GM04503 (cell line): ENCODE data around the gene ESYT3.

Experiments used
- DNase-seq: peaks from one replicate; pipeline ENCODE4 v3.0.0-alpha.2; 2012; ENCODE audit warnings: low read depth

ESYT3 gene, protein sequence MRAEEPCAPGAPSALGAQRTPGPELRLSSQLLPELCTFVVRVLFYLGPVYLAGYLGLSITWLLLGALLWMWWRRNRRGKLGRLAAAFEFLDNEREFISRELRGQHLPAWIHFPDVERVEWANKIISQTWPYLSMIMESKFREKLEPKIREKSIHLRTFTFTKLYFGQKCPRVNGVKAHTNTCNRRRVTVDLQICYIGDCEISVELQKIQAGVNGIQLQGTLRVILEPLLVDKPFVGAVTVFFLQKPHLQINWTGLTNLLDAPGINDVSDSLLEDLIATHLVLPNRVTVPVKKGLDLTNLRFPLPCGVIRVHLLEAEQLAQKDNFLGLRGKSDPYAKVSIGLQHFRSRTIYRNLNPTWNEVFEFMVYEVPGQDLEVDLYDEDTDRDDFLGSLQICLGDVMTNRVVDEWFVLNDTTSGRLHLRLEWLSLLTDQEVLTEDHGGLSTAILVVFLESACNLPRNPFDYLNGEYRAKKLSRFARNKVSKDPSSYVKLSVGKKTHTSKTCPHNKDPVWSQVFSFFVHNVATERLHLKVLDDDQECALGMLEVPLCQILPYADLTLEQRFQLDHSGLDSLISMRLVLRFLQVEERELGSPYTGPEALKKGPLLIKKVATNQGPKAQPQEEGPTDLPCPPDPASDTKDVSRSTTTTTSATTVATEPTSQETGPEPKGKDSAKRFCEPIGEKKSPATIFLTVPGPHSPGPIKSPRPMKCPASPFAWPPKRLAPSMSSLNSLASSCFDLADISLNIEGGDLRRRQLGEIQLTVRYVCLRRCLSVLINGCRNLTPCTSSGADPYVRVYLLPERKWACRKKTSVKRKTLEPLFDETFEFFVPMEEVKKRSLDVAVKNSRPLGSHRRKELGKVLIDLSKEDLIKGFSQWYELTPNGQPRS

DNA sequence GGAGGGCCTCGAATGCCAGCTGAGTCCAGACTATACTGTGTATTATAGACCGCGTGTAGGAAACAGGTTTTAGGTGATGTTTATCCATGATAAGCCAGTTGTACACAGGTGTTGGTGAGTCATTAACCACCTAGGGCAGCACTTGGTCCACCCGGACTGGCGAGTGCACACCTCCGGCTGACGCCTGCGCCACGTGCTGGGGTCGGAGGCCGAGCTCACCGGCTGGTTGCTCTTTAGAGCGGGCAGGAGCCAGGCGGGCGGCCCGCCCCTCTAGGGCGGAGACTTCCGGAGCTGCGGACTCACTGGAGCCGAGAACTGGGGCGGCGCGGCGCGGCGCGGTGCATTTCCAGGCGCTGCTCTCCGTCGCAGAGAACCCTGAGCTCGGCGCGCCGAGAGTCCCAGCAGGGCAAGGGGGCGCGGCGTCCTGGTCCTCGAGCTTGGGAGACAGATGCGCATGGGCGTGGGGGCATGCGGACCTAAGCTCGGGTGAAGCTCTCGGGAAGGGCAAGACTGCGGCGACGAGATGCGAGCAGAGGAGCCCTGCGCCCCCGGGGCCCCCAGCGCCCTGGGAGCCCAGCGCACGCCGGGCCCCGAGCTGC lies at the start of gene ESYT3:
Gene ESYT3 (plus strand): TSS at position 341 of the 599 bp plus-strand sequence. CDS start 183 bp downstream, at position 524.
- DNase-seq = no peak

DNA sequence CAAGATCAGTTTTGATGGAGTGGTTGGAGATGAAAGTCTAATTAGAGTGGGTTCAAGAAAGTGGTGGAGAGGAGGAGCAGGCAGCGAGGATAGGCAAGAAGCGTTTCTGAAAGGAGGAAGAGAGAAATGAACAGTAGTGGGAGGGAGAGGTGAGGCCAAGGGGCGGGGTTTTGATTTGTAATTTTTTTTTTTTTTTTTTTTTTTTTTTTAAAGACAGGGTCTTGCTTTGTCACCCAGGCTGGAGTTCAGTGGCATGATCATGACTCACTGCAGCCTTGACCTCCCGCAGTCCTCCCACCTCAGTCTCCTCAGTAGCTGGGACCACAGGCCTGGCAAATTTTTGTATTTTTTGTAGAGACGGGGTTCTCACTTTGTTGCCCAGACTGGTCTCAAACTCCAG lies 49.4 kb upstream of the ESYT3 start:
- no peak for DNase-seq

DNA sequence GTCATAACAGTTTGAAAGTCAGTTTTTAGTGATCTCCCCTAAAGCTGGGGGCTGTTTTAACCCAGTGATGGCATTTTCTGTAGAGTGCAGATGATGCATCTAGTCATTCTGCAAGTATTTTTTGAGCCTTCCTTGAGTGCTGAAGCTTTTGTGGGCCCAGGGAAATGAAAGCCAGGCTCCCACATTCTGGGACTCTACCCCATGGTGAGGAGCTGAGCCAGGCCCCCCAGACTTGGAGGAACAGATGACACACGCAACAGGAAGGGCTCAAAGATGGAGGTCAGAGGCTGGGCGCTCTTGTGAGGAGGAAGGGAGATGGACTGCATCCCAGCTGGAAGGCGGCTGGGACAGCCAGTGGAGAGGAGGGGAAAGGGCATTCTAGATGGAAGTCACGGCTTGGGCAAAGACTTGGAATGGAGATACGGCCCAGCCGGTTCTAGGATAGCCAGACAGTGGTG lies 45.2 kb upstream of the ESYT3 start:
- DNase-seq = no peak

DNA sequence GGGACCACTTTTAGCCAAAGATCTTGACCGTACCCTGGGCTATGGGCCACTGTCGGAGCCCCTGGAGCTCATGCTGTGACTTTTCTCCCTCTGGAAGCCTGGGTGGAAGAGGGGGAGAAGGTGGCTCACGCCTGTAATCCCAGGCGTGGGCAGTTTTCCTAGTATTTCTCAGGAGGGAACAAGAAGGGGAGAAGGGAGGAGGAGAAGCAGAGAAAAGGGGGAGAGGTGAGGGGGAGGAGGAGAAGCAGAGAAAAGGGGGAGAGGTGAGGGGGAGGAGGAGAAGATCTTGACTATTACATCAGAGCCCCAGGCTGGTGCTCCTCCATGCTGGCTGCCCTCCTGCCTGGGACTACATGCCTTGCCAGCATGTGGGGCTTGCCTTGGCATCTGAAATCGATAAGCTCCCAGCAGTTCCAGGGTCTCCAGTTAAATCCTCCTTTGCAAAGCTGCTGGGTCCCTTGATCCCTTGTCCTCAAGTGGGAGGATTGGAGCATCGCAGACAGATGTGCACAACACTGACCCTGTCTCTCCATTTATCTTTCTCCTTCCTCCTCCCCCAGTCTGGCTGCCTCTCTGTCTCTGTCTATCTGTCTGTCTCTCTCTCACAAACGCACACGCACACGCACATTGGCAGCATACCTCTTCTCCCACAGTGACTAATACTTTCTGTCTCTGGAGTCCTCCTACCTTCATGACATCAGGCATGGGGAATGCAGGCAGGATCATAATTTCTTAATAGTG lies 44.4 kb upstream of the ESYT3 start:
- DNase-seq = peak; percentile 83

DNA sequence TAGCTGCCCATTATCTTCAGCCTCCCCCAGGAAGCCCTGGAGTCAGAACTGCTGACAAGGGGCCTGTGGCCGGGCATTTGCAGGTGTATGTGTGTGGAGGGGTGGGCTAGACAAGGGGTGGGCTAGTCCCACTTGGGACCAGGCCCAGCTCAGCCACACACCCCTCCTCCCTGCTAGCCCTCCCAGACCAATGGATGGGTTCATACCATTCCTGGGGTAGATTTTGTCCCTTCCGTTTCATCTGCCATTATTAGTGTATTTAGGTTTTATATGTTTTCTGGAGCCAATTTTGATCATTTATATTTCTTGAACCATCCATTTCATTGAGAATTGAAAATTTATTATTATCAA lies 43.9 kb upstream of the ESYT3 start:
- DNase-seq = no peak

DNA sequence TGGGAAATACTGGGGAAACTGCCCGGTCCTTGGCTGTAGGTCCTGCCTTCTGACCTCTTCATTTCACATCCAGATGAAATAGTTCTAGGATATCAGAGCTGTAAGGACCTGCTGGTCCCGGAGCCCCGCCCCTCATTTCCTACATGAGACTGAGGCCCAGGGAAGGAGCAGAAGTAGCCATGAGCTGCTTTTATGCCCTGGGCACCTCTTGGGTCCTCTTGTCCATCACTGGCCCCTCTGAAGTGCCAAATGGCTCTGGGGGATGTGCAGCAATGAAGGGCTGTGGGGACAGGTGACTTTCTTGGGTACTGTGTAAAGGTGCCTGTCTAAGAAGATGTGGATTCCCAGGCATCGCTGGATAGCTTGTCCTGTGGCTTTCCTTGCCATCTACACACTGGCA lies 40.3 kb upstream of the ESYT3 start:
- no peak for DNase-seq

DNA sequence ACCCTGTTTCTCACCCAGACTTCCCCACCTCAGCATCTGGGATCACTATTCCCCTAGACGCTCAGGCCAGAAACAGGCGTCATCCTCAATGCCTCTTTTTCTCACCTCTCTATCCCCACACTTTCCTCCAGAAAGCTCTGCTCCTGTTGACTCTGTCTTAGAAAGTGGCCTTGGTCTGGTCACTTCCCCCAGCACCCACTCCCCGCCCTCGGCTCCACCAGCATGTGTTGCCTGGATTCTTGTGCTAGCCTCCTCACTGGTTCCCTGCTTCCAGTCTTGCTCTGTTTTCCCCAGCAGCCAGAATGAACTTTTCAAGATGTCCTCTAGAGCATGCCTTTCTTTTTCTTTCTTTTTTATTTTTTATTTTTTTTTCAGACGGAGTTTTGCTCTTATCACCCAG lies 39.7 kb upstream of the ESYT3 start:
- no peak for DNase-seq

DNA sequence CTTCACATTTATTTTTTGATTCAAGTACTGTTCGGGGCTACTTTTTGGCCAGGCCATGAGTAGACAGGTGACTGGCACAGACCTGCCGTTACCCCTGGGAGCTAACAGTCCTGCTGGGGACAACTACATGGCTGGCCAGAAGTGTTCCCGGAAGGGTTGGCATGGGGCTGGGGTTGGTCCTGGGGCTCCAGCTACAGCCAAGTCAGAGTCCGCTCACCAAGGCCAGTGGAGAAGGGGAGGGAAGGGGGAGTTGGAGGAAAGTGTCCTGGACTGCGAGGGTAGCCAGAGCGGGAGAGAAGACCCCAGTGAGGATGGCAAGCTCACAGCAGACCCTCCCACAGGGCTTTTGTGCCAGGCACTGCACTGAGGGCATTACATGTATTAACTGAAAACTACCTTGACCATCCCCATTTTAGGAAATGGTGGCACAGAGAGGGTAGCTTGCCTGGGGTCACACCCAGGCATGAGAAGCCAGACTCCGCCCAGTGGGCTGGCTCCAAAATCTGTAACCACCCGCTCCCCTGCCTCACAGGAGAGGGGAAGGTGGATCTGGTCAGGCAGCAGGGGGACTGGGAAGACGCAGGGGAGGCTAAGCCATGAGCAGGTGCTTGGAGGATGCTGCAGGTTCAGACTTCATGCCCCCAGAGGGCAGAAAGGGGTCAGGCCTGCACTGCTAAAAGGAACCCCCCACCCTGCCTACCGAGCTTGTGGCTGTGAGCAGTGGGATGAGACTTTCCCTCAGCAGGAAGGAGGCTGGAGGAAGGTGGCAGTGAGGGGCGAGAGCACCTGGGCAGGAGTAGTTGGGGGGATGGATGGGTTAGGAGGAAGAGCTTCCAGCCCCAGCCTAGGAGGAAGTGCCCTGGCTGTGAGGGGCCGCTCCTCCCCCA lies 38.3 kb upstream of the ESYT3 start:
- no peak for DNase-seq

DNA sequence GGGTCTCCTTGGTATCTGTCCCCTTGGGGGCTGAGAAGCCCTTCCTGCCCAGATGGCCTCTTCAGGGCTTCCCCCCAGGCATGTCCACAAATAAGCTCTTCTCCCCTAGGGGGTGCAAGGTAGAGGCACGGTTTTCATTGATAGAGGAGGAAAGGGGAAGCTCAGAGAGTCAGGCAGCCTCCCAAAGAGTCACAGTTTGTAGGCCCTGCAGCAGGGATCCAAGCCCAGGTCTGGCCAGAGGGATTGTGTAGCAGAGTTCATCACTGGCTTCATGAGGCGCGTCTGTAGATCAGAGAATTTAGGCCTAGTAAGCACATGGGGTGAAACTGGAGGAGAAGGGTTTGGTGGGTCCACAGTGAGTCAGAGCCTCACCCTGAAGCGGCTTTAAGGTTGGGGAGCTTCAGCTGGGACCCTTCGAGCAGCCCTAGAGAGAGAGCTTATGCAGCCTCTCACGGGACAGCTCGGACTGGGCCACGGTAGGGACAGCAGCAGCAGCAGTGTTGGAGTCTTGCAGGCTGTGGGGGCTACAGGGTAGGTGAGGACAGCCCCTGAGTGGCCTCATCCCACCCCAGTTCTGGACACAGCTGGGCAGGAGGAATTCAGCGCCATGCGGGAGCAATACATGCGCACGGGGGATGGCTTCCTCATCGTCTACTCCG lies 37.5 kb upstream of the ESYT3 start:
- no peak for DNase-seq

DNA sequence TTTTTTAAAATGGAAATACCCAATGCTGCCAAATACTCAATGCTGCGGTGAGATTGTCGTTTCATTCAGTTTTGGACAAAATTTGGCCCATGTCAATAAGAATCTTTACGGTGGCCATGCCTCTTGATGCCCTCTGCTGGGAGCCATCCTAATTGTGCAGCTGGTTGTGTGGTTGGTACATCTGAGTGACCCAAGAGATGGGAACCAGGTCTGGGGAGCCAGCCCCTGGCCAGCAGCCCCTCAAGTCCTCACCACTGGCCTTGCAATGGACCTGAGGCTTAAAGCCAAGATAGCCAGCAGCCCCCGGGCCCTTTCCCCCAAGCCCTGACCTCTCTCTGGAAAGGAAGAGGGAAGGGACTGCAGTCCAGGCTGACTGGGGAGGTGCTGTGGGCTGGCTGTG lies 36.4 kb upstream of the ESYT3 start:
- no peak for DNase-seq

DNA sequence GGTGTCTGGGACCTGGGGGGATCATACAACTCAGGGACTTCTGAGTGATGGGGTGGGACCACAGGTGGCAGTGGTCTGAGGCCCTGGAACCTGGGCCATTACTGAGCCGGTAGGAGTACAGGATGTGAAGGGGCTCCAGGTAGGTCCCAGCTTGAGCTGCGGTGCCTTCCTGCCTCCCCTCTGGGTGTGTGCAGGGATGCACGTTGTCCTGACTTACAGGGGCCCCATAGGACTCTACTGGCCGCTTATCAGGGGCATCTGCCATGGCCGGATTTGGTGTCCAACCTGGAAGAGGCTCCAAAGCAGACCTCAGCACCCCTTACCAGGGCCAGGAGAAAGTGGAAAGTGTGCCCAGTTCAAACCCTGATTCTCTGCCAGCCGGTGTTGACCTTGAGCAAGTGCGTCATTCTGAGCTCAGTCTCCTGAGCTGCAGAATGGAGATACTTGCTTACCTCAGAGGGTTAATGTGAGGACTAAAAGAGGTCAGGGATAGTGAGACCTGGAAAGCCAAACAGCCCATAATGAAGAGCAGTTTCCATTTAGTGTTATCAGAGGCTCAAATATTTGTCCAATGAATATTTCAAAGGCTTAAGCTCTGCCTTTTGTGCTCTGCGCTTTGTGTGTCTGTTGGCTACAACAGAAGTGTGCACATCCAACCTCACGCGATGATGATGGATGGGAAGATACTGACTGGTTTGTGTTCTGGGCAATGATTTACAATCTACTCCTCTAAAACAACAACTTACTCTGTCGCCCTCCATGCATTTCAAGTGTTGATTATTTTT lies 35.4 kb upstream of the ESYT3 start:
- DNase-seq = no peak

DNA sequence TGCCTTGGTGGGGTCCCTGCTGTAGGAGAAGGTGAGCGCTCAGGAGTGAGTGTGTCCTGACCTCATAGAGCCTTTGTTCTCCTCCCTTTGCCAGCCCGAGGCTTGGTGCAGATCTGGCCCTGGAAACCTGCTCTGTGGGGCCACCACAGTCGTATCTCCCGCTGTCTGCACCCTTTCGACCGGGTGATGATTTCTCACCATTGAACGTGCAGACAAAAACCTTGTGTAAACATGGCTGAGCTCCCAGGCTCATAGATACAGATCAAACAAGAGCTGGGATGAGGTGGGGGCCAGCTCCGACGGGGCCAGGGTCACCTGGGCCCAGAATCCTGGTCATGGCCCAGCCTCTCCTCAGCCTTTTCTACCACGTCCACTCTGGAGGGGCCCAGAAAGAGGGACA lies 34.6 kb upstream of the ESYT3 start:
- no peak for DNase-seq

DNA sequence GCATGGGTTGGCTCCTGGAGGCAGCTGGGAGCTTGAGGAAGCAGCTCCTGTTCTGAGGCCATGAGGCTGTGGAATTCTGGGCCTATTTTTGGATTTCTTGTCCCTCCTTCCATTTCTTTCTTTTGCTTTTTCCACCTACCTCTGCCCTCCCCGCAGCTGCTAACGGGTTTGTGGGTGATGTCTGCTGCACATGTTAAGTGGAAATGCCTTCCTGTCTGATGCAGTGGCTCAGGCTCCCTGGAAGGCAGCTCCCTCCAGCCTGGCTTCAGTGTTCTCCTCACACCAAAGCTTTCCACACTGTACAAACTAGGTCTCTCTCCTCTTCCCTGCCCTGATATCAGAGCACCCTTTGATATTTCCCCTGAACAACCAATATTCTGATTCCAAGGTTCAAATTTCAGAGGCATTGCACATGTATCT lies 33.8 kb upstream of the ESYT3 start:
- DNase-seq = no peak

DNA sequence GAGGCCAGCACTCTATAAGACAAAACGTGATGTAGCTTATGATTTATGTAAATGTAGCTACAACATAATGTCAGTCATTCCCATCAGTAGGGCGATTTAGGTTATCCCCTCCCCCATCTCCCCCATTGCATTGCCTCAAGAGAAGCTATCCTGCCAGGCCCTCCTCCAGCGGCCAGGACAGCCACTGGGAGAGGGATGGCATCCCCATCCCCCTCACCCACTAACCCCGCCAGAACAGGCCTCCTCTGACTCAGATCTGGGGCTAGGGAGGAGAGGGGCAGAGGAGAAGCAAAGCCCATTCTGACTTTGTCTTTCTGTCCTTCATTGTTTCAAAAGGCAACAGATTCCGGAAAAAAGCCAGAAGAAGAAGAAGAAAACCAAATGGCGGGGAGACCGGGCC lies 32.6 kb upstream of the ESYT3 start:
- DNase-seq = no peak

DNA sequence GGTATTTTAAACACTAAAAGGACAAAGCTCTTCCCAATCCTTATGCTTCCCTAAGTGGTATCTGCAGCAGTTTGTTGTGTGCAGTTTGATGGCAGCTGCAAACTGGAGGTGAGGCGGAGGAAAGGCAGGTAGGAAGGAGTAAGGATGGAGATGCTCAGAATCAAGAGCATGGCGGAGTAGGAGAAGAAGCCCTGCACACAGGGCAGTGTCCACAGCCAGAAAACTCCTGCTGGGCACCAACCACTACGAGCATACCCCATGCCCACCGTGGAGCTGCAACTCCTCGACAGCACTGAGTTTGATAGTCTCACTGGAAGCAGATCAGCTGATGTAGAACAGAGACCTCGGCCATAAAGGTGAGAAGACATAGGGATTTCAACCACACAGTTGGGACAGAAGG lies 30.3 kb upstream of the ESYT3 start:
- no peak for DNase-seq

DNA sequence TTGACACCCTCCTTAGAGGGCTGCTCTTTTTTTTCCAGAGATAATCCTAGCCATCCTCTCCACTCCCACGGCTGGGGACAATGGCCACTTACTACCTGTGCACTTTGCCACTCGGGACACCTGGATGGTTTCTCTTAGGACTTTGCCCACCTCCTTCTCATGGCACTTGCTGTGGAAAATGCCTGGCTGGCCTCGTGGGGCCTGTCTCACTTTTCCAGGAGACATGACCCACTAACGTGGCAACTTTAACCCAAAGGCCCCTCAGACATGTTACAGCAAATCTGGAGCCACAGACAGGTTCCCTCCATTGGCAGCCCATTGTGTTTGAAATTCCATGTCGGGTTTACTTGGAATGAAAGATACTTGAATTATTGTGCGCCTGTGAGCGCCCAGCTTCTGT lies 29.4 kb upstream of the ESYT3 start:
- no peak for DNase-seq

DNA sequence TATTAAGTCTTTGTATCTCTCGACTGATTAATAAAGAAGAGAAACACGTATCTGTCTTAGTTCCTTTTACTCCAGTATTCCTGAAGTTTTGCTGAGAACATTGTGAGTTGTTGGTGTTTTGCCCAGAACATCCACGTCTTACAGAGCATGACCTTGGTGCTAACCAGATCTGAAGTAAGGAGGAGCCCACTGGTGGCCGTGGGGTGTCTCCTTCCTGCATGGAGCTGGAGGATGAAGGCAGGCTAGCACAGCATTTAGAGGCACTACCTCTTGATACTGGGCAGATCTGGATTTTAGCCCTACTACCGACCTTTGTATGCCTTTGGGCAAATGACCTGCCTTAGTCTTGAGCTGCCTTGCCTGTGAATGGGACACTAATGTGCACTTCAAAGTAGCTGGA lies 28.9 kb upstream of the ESYT3 start:
- no peak for DNase-seq

DNA sequence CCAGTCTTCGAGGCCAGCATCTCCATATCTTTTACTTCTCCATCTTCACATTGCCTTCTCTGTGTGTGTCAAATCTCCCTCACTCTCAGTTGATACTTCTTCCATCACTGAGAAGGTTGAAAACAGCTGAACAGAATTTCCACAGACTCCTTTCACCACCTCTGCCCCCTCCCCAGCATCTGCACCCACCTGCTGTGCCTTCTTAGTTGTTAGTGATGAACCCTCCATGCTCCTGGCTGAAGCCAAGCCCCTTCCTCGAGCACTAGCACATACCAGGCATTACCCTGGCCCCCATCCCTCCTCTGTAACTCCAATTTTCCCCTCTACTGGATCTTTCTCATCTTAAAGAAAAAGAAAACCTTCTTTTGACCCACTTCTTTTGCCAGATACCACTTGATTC lies 27.8 kb upstream of the ESYT3 start:
- DNase-seq = no peak

DNA sequence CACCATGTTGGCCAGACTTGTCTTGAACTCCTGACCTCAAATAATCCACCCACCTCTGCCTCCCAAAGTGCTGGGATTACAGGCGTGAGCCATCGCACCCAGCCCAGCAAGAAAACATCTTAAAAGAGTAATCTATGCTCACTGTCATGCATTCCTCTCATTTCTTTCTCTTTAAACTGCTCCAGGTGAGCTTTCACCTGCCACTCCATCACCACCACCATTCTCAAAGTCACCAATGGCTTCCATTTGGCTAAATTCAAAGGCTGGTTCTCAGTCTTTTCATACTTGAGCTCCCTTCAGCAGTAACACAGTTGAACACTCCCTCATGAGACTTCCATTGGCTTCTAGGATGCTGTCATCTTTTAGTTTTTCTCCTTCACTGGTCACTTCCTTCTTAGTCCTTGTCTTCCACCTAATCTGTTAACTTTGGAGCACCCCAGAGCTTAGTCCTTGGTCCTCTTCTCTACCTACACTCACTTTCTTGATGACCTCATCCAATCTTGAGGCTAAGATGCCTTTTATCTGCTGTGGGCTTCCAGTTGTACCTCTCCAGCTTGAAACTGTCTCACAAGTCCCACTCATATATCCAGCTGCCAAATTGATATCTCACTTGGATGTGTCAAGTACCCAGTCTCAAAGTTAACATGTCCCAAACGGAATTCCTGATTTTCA lies 27.0 kb upstream of the ESYT3 start:
- no peak for DNase-seq
